Measurements from ENCODE around the gene TAGLN.
"Not testable (repeated sequence)": the region's sequence is repeated elsewhere in the genome, so short reads cannot be mapped to it uniquely, and the experiment has no call there.

Gene TAGLN

GRCh38 chr11:117182551-117182935 is 16.6 kb upstream of the TAGLN start:
- H3K4me3 ChIP-seq (ENCODE audit: low read length), result no peak overlapping the region
- no peaks in the 10 kb centered on the region for H4K20me1 ChIP-seq (ENCODE audit: control insufficient read depth, insufficient read depth, low read depth, low read length)
- H3K9me2 ChIP-seq (replicated peaks; ENCODE audit: control insufficient read depth, low read length), result no peaks in the 10 kb centered on the region
- no peak overlapping the region for H3K4me2 ChIP-seq (ENCODE audit: low read length)
- no peaks in the 10 kb centered on the region for H3K27me3 ChIP-seq (ENCODE audit: control insufficient read depth, low read length)
- TF ChIP-seq EZH2phosphoT487 (IDR thresholded peaks at IDR 0.05; ENCODE audit: borderline replicate concordance, low read length), result no peak
- TF ChIP-seq CTCF (IDR thresholded peaks at IDR 0.05; ENCODE audit: low read depth, low read length, poor library complexity, severe bottlenecking), result no peak
- peaks cover 4% of the 10 kb centered on the region; the same call in 1 of the 2 replicates for H3F3A ChIP-seq (ENCODE audit: control insufficient read depth, insufficient read depth)
- no peaks in the 10 kb centered on the region for H3K9me3 ChIP-seq (ENCODE audit: control insufficient read depth, insufficient read depth, low read length)
- no peak overlapping the region for H3K27ac ChIP-seq (ENCODE audit: low read depth, low read length)
- H3K36me3 ChIP-seq (ENCODE audit: control insufficient read depth, low read length), result 0 out of 2 replicates have a peak, but pooled peaks cover 8% of the 10 kb centered on the region
- H3K4me1 ChIP-seq (ENCODE audit: control insufficient read depth, low read length), result peaks cover 50% of the 10 kb centered on the region
- peaks cover 3% of the 10 kb centered on the region; the same call in 1 of the 2 replicates for H3K79me2 ChIP-seq (ENCODE audit: control insufficient read depth, low read length)

- not testable (repeated sequence) for H4K20me1 ChIP-seq (ENCODE audit: control insufficient read depth, insufficient read depth, low read depth, low read length); H3K79me2 ChIP-seq (ENCODE audit: control insufficient read depth, low read length); H3K9me3 ChIP-seq (ENCODE audit: control insufficient read depth, insufficient read depth, low read length); H3K27me3 ChIP-seq (ENCODE audit: control insufficient read depth, low read length); H3K27ac ChIP-seq (ENCODE audit: low read depth, low read length); H3K36me3 ChIP-seq (ENCODE audit: control insufficient read depth, low read length); H3K4me2 ChIP-seq (ENCODE audit: low read length); H3F3A ChIP-seq (ENCODE audit: control insufficient read depth, insufficient read depth); H3K9me2 ChIP-seq (replicated peaks; ENCODE audit: control insufficient read depth, low read length); H3K4me3 ChIP-seq (ENCODE audit: low read length)
- peaks cover 43% of the 10 kb centered on the region for H3K4me1 ChIP-seq (ENCODE audit: control insufficient read depth, low read length)
These were observed 16.0 kb upstream of the TAGLN start for GRCh38 chr11:117183178-117183577.

GRCh38 chr11:117183724-117184349 is 15.3 kb upstream of the TAGLN start:
- H3K79me2 ChIP-seq (ENCODE audit: control insufficient read depth, low read length), result peaks cover 3% of the 10 kb centered on the region; the same call in 1 of the 2 replicates
- no peaks in the 10 kb centered on the region for H4K20me1 ChIP-seq (ENCODE audit: control insufficient read depth, insufficient read depth, low read depth, low read length)
- no peak overlapping the region for H3K4me3 ChIP-seq (ENCODE audit: low read length)
- H3K27ac ChIP-seq (ENCODE audit: low read depth, low read length), result no peak overlapping the region
- H3K4me2 ChIP-seq (ENCODE audit: low read length), result no peak overlapping the region
- no peaks in the 10 kb centered on the region for H3K27me3 ChIP-seq (ENCODE audit: control insufficient read depth, low read length)
- TF ChIP-seq EZH2phosphoT487 (IDR thresholded peaks at IDR 0.05; ENCODE audit: borderline replicate concordance, low read length), result no peak
- no peak for TF ChIP-seq CTCF (IDR thresholded peaks at IDR 0.05; ENCODE audit: low read depth, low read length, poor library complexity, severe bottlenecking)
- H3K36me3 ChIP-seq (ENCODE audit: control insufficient read depth, low read length), result peaks cover 8% of the 10 kb centered on the region; the same call in 1 of the 2 replicates
- H3F3A ChIP-seq (ENCODE audit: control insufficient read depth, insufficient read depth), result peaks cover 4% of the 10 kb centered on the region; the same call in 1 of the 2 replicates
- H3K9me3 ChIP-seq (ENCODE audit: control insufficient read depth, insufficient read depth, low read length), result no peaks in the 10 kb centered on the region
- no peaks in the 10 kb centered on the region for H3K9me2 ChIP-seq (replicated peaks; ENCODE audit: control insufficient read depth, low read length)
- H3K4me1 ChIP-seq (ENCODE audit: control insufficient read depth, low read length), result peaks cover 42% of the 10 kb centered on the region

- Histone ChIP-seq H3K27me3 (ENCODE audit: control insufficient read depth, low read length) (no peaks in the 10 kb centered on the region), H3K9me3 (ENCODE audit: control insufficient read depth, insufficient read depth, low read length) (no peaks in the 10 kb centered on the region), H3K4me1 (ENCODE audit: control insufficient read depth, low read length) (peaks cover 40% of the 10 kb centered on the region), H3K9me2 (replicated peaks; ENCODE audit: control insufficient read depth, low read length) (no peaks in the 10 kb centered on the region), H3K27ac (ENCODE audit: low read depth, low read length) (no peak overlapping the region), H3K4me3 (ENCODE audit: low read length) (no peak overlapping the region), H3F3A (ENCODE audit: control insufficient read depth, insufficient read depth) (no peaks in the 10 kb centered on the region), H3K4me2 (ENCODE audit: low read length) (peak overlapping the region; percentile 33), H3K36me3 (ENCODE audit: control insufficient read depth, low read length) (peaks cover 13% of the 10 kb centered on the region), H4K20me1 (ENCODE audit: control insufficient read depth, insufficient read depth, low read depth, low read length) (no peaks in the 10 kb centered on the region), H3K79me2 (ENCODE audit: control insufficient read depth, low read length) (no peaks in the 10 kb centered on the region)
- TF ChIP-seq CTCF (IDR thresholded peaks at IDR 0.05; ENCODE audit: low read depth, low read length, poor library complexity, severe bottlenecking) (no peak), EZH2phosphoT487 (IDR thresholded peaks at IDR 0.05; ENCODE audit: borderline replicate concordance, low read length) (no peak)
These were observed 13.3 kb upstream of the TAGLN start for GRCh38 chr11:117185736-117186430.

All from DOHH2 (cell line).